Mesenchymal stem cell (in vitro differentiated cells and primary cell): ENCODE results near the gene TMEM114.

Experiments
- DNase-seq: peaks from one replicate; pipeline ENCODE4 v3.0.0-alpha.2; 2013
- H2AFZ ChIP-seq: one replicate; pipeline ENCODE4 v1.6.1; 2013; ENCODE audit warnings: low read depth, mild to moderate bottlenecking, control low read depth, inconsistent platforms, low read length, moderate library complexity
- H2AK5ac ChIP-seq: 2 replicates; pipeline ENCODE4 v1.6.1; 2013; ENCODE audit warnings: low read length, moderate library complexity, mild to moderate bottlenecking, inconsistent platforms; ENCODE audit not compliant: severe bottlenecking
- H2BK120ac ChIP-seq: one replicate; pipeline ENCODE4 v1.6.1; 2013; ENCODE audit warnings: low read depth, mild to moderate bottlenecking, inconsistent platforms, low read length, moderate library complexity
- H2BK12ac ChIP-seq, 2 experiments: one replicate each; pipeline ENCODE4 v1.6.1; 2013; ENCODE audit warnings: inconsistent platforms in 2 of 2, low read length in 2 of 2, mild to moderate bottlenecking in 2 of 2, moderate library complexity in 2 of 2, control low read depth in 1 of 2
- H2BK15ac ChIP-seq: one replicate; pipeline ENCODE4 v1.6.1; 2013; ENCODE audit warnings: mild to moderate bottlenecking, low read depth, inconsistent platforms; ENCODE audit not compliant: poor library complexity, severe bottlenecking
- H2BK5ac ChIP-seq: 2 replicates; pipeline ENCODE4 v1.6.1; 2013; ENCODE audit warnings: low read depth, mild to moderate bottlenecking, low read length, control low read depth, inconsistent platforms; ENCODE audit not compliant: poor library complexity, severe bottlenecking
- H3K14ac ChIP-seq, 2 experiments: one replicate each; pipeline ENCODE4 v1.6.1; 2013; ENCODE audit warnings: inconsistent platforms in 2 of 2, low read length in 2 of 2, control low read depth in 1 of 2, mild to moderate bottlenecking in 1 of 2, moderate library complexity in 1 of 2
- H3K18ac ChIP-seq, 2 experiments: one replicate each; pipeline ENCODE4 v1.6.1; 2013; ENCODE audit warnings: inconsistent platforms in 2 of 2, low read length in 2 of 2, control low read depth in 1 of 2, low read depth in 1 of 2, mild to moderate bottlenecking in 1 of 2
- H3K23ac ChIP-seq, 2 experiments: one replicate each; pipeline ENCODE4 v1.6.1; 2013; ENCODE audit warnings: inconsistent platforms in 2 of 2, low read length in 2 of 2, mild to moderate bottlenecking in 2 of 2, moderate library complexity in 2 of 2, control low read depth in 1 of 2
- H3K27ac ChIP-seq: 2 replicates; pipeline ENCODE4 v1.5.1; 2013; ENCODE audit warnings: mild to moderate bottlenecking, moderate library complexity, low read length, control low read depth, inconsistent platforms; ENCODE audit not compliant: poor library complexity, severe bottlenecking
- H3K27me3 ChIP-seq, 2 experiments: 2 replicates each; pipeline versions ENCODE4 v1.6.1 to v1.7.0; 2013; ENCODE audit warnings: low read length in 2 of 2, mild to moderate bottlenecking in 2 of 2, moderate library complexity in 2 of 2, control low read depth in 1 of 2, inconsistent platforms in 1 of 2; ENCODE audit not compliant: control insufficient read depth in 1 of 2, insufficient read depth in 1 of 2
- H3K36me3 ChIP-seq, 2 experiments: 2 replicates each; pipeline versions ENCODE4 v1.6.1 to v1.7.0; 2013; ENCODE audit warnings: low read length in 2 of 2, control low read depth in 1 of 2, inconsistent platforms in 1 of 2, low read depth in 1 of 2, mild to moderate bottlenecking in 1 of 2; ENCODE audit not compliant: insufficient read depth in 2 of 2, control insufficient read depth in 1 of 2
- H3K4ac ChIP-seq, 2 experiments: one replicate each; pipeline ENCODE4 v1.6.1; 2013; ENCODE audit warnings: inconsistent platforms in 2 of 2, low read length in 2 of 2, mild to moderate bottlenecking in 2 of 2, moderate library complexity in 2 of 2, control low read depth in 1 of 2, low read depth in 1 of 2
- H3K4me1 ChIP-seq: 2 replicates; pipeline ENCODE4 v1.6.1; 2013; ENCODE audit warnings: low read depth, low read length, control low read depth; ENCODE audit not compliant: control insufficient read depth, insufficient read depth
- H3K4me2 ChIP-seq: 2 replicates; pipeline ENCODE4 v1.6.1; 2013; ENCODE audit warnings: low read length, mild to moderate bottlenecking, inconsistent platforms; ENCODE audit not compliant: poor library complexity, severe bottlenecking
- H3K4me3 ChIP-seq, 2 experiments: 2 replicates each; pipeline versions ENCODE4 v1.5.1 to v1.7.0; 2013; ENCODE audit warnings: low read length in 2 of 2, mild to moderate bottlenecking in 2 of 2, control low read depth in 1 of 2, low read depth in 1 of 2; ENCODE audit not compliant: insufficient read depth in 1 of 2
- H3K79me1 ChIP-seq: replicated peaks from 2 replicates; pipeline ENCODE4 v1.6.1; 2013; ENCODE audit warnings: mild to moderate bottlenecking, control low read depth, low read length, inconsistent platforms; ENCODE audit not compliant: poor library complexity, severe bottlenecking
- H3K9ac ChIP-seq: 2 replicates; pipeline ENCODE4 v1.7.0; 2013; ENCODE audit warnings: mild to moderate bottlenecking, low read length, moderate library complexity
- H3K9me3 ChIP-seq: 2 replicates; pipeline ENCODE4 v1.7.0; 2013; ENCODE audit warnings: mild to moderate bottlenecking, low read length; ENCODE audit not compliant: control insufficient read depth
- H4K8ac ChIP-seq: one replicate; pipeline ENCODE4 v1.6.1; 2013; ENCODE audit warnings: inconsistent platforms, mild to moderate bottlenecking, low read length, moderate library complexity
- H4K91ac ChIP-seq: one replicate; pipeline ENCODE4 v1.6.1; 2013; ENCODE audit warnings: mild to moderate bottlenecking, low read length, inconsistent platforms
- WGBS: methylation state at CpG from one replicate; pipeline ENCODE4 v1.1.7; 2013; ENCODE audit warnings: mixed read lengths; 5-methylcytosine and 5-hydroxymethylcytosine counted together

Gene TMEM114

DNA sequence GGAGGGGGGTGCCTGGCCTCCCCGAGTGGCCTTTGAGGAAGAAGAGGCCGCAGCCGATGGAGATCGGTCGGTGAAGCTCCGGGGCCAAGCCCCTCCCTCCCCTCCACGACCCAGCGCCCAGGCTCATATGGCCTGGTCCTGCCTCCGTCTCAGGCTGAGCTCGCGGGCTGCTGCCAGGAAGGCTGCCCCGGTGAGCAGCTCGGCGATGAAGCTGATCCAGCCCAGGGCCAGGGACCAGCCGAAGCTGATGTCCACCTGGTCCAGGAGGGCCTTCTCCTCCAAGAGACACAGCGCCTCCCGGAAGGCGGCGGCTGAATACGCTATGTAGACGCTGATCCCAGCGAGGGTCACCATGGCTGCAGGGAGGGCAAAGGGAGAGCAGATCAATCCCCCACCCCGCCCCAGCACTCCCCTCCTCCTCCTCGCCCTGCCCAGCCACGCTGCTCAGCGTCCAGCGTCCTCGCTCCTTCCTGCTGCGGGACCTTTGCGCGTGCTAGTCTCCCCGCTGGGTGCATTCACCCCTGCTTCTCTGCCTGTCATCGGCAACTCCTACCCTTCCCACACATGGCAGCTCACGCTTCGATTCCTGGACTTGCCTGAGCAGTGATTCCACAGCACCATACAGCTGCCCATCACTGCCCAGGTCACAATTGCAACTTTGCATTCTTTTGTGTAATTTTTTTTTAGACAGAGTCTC lies 20.5 kb downstream of the TMEM114 start:
- H3K9ac ChIP-seq: no peak overlapping the region
- H3K27ac ChIP-seq: no peak overlapping the region
- no peaks in the 10 kb centered on the region for H3K36me3 ChIP-seq
- H3K79me1 ChIP-seq: no peaks in the 10 kb centered on the region
- no peak overlapping the region for H3K14ac ChIP-seq
- H4K8ac ChIP-seq: peak overlapping the region; percentile 12
- DNase-seq: no peak
- H3K9me3 ChIP-seq: no peaks in the 10 kb centered on the region
- H2BK15ac ChIP-seq: no peak overlapping the region
- no peak overlapping the region for H2BK12ac ChIP-seq
- no peak overlapping the region for H3K4me2 ChIP-seq
- H2BK120ac ChIP-seq: no peak overlapping the region
- no peak overlapping the region for H3K23ac ChIP-seq
- no peak overlapping the region for H3K4ac ChIP-seq
- no peak overlapping the region for H3K4me3 ChIP-seq
- 62% methylated on average over 35 of the region's 35 CpGs for WGBS
- peaks cover 8 to 53% of the 10 kb centered on the region in 2 experiments for H3K27me3 ChIP-seq
- no peak overlapping the region for H4K91ac ChIP-seq
- no peak overlapping the region for H2AFZ ChIP-seq
- H2AK5ac ChIP-seq: peak overlapping the region; percentile 18
- H3K18ac ChIP-seq: no peak overlapping the region
- no peak overlapping the region for H2BK5ac ChIP-seq
- peaks cover 13% of the 10 kb centered on the region for H3K4me1 ChIP-seq

DNA sequence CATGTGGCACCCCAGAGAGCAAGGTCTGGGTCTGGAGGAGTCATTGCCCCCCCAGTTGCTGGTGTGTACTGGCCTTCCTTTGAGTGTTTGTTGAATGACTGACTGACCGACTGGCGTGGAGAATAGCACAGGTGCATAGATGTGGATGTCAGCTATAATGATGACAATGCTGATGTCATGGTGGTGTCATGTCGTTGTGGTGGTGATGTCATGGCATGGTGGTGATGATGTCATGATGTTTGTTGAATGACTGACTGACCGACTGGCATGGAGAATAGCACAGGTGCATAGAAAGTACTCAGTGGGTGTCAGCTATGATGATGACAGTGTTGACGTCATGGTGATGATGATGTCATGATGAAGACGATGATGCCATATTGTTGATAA lies 22.1 kb downstream of the TMEM114 start:
- Histone ChIP-seq H3K4me2 (no peak overlapping the region), H3K4ac (no peak overlapping the region), H3K36me3 (no peaks in the 10 kb centered on the region), H3K4me3 (no peak overlapping the region), H3K79me1 (no peaks in the 10 kb centered on the region), H2BK120ac (no peak overlapping the region), H3K18ac (no peak overlapping the region), H4K8ac (no peak overlapping the region), H3K9ac (peak overlapping the region; percentile 44), H2BK15ac (no peak overlapping the region), H3K23ac (no peak overlapping the region), H3K9me3 (no peaks in the 10 kb centered on the region), H3K27me3 (peaks cover 8 to 41% of the 10 kb centered on the region in 2 experiments), H3K27ac (no peak overlapping the region), H2BK12ac (no peak overlapping the region), H2AK5ac (no peak overlapping the region), H2AFZ (no peak overlapping the region), H3K14ac (no peak overlapping the region), H3K4me1 (peaks cover 13% of the 10 kb centered on the region), H2BK5ac (no peak overlapping the region), H4K91ac (no peak overlapping the region)
- peak; percentile 13 for DNase-seq
- WGBS: 94% methylated on average over 4 of the region's 6 CpGs

DNA sequence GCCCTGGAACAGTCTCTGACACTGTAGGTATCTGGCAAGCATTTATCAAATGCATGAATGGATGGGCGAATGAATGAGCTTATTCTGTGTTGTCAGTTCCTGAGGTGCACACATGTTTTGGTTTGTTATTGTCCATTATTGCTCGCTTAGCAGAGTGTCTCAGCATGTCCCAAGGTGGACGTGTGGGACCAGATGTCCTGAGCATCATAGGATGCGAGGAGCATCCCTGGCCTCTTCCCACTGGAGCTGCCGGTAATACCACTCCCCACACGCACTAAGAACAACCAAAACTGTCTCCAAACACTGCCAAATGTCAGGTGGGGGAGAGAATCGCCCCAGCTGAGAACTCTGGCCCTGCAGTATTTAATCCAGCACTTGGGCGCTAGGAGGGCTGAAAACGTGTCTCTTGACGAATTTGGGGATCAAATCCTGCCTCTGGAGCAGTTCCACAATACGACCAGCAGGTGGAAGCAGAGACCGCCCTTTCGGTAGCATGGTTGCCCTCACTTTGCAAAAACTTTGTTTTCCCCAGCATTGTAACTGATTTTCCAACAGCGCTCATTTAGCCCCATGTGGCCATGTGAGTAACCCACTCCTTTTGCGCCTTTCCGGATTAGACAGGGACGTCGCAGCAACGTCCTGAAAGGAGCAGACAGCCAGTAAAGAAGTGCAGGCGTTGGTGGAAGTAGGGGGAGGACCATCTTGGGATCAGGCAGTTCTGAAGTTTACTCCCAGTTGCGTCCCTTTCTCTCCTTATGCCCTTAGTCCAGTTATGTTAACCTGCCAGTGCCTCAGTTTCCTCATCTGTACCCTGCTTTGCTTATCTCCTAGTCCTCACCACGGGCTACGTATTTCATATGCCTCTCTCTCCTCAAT lies 22.7 kb downstream of the TMEM114 start:
- no peak overlapping the region for H3K27ac ChIP-seq
- peaks cover 8 to 38% of the 10 kb centered on the region in 2 experiments for H3K27me3 ChIP-seq
- H3K9ac ChIP-seq: peak overlapping the region; percentile 44
- peaks cover 13% of the 10 kb centered on the region for H3K4me1 ChIP-seq
- no peak overlapping the region for H2AK5ac ChIP-seq
- H3K18ac ChIP-seq: no peak overlapping the region
- H3K79me1 ChIP-seq: no peaks in the 10 kb centered on the region
- no peak overlapping the region for H2BK5ac ChIP-seq
- H2BK15ac ChIP-seq: no peak overlapping the region
- DNase-seq: peak; percentile 91
- no peaks in the 10 kb centered on the region for H3K9me3 ChIP-seq
- no peak overlapping the region for H3K14ac ChIP-seq
- H2BK12ac ChIP-seq: no peak overlapping the region
- no peak overlapping the region for H3K4ac ChIP-seq
- no peak overlapping the region for H3K23ac ChIP-seq
- H4K91ac ChIP-seq: no peak overlapping the region
- H2BK120ac ChIP-seq: no peak overlapping the region
- no peak overlapping the region for H2AFZ ChIP-seq
- H3K36me3 ChIP-seq: no peaks in the 10 kb centered on the region
- H3K4me2 ChIP-seq: no peak overlapping the region
- H4K8ac ChIP-seq: no peak overlapping the region
- H3K4me3 ChIP-seq: no peak overlapping the region
- WGBS: 23% methylated on average over 23 of the region's 23 CpGs

DNA sequence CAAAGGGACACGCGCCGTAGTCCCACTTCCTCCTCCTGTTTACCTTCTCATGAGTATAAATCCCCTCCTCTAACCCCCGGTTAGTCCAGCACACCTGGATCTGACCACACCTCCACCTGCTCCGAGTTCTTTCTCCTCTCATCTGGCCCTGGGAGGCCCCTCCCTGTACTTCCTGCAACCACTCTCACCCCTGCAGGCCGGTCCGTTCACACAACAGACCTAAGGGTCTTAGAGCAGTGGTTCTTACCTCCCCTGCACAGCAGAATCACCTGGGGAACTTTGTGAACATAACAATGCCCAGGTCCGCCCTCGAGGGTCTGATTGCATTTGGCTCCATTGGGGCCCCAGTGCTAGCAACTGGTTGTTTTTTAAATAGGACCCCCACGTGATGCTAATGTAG lies 24.8 kb downstream of the TMEM114 start:
- Histone ChIP-seq H3K27ac (no peak overlapping the region), H3K18ac (no peak overlapping the region), H3K23ac (peak overlapping the region in 1 of 2 experiments; percentile 15), H2BK120ac (no peak overlapping the region), H2BK12ac (no peak overlapping the region), H2AFZ (no peak overlapping the region), H3K14ac (no peak overlapping the region), H3K4me2 (no peak overlapping the region), H3K9ac (no peak overlapping the region), H2BK5ac (no peak overlapping the region), H3K4me3 (no peak overlapping the region), H3K27me3 (peaks cover 8 to 26% of the 10 kb centered on the region in 2 experiments), H3K4ac (no peak overlapping the region), H3K36me3 (no peaks in the 10 kb centered on the region), H3K4me1 (peaks cover 9% of the 10 kb centered on the region), H2BK15ac (no peak overlapping the region), H4K8ac (no peak overlapping the region), H3K9me3 (no peaks in the 10 kb centered on the region), H2AK5ac (no peak overlapping the region), H4K91ac (no peak overlapping the region), H3K79me1 (no peaks in the 10 kb centered on the region)
- no peak for DNase-seq
- 12% methylated on average over 10 of the region's 10 CpGs for WGBS
